Stimulated activated naive B cell treated with anti-CD40 and anti-IgM and Interleukin-4, amounts not matched to agents 10 μg/mL and 1 μg/mL and 100 μg/mL, for 72 hours (primary cell): ENCODE data around the gene SNX19.

Experiments
- ATAC-seq, 2 donors: fragments of 150-1000 bp; cut with Tn5 transposase; replicated peaks; 2 replicates each; pipeline ENCODE4 v1.10.0; 2021; ENCODE audit warnings: moderate library complexity in 1 of 2
- DNase-seq: peaks from one replicate; pipeline ENCODE4 v3.0.0; 2021
- H3K27ac Mint-ChIP-seq: one replicate; pipeline ENCODE4 v1.8.0; 2022; ENCODE audit warnings: mild to moderate bottlenecking, mixed read lengths
- H3K27me3 Mint-ChIP-seq, 2 donors: one replicate each; pipeline ENCODE4 v1.8.0; 2022; ENCODE audit warnings: mixed read lengths in 2 of 2
- H3K36me3 Mint-ChIP-seq, 2 donors: one replicate each; pipeline ENCODE4 v1.8.0; 2022; ENCODE audit warnings: mixed read lengths in 2 of 2, mild to moderate bottlenecking in 1 of 2
- H3K4me1 Mint-ChIP-seq, 2 donors: one replicate each; pipeline ENCODE4 v1.8.0; 2022; ENCODE audit warnings: mixed read lengths in 2 of 2, mild to moderate bottlenecking in 1 of 2
- H3K4me3 Mint-ChIP-seq, 2 donors: one replicate each; pipeline ENCODE4 v1.8.0; 2022; ENCODE audit warnings: mild to moderate bottlenecking in 2 of 2, mixed read lengths in 2 of 2, moderate library complexity in 1 of 2
- H3K9me3 Mint-ChIP-seq, 2 donors: one replicate each; pipeline ENCODE4 v1.8.0; 2022; ENCODE audit warnings: mixed read lengths in 2 of 2, mild to moderate bottlenecking in 1 of 2

The SNX19 gene

GRCh38 chr11:130915603-130916237 lies 559 bp downstream of the SNX19 start:
- Mint-ChIP-seq H3K27ac (peak overlapping the region; percentile 88), H3K4me1 (peaks cover 15 to 23% of the 10 kb centered on the region in 2 donors), H3K4me3 (peak overlapping the region; percentile 86 to 88), H3K27me3 (peaks cover 17 to 18% of the 10 kb centered on the region in 2 donors), H3K36me3 (peaks cover 26 to 34% of the 10 kb centered on the region in 2 donors), H3K9me3 (peaks cover 0 to 4% of the 10 kb centered on the region in 2 donors)
- no peak for DNase-seq
- ATAC-seq: no peak

DNA sequence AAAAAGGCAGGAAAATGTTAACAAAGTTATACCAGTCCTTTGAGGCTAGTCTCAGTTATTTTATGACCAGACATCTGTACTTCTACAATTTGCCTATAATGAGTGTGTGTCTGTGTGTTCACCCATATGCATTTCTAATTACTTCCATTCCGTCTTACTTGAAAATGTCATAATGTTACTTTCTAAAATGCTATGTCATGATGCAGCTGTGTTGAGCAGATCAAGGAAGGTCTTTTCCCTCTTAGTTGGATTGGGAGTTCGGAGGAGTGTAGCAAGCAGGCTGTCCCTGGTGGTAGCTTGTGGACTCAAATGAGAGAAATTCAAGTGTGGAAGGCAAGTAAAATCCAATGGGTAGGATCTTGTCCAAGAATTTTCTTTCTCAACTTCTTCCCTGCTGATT lies 3.0 kb downstream of the SNX19 start:
- Mint-ChIP-seq H3K27me3 (peaks cover 0 to under 1% of the 10 kb centered on the region in 2 donors), H3K27ac (no peak overlapping the region), H3K4me1 (peaks cover 25 to 33% of the 10 kb centered on the region in 2 donors), H3K4me3 (no peak overlapping the region), H3K36me3 (peaks cover 39 to 57% of the 10 kb centered on the region in 2 donors), H3K9me3 (peaks cover 0 to 4% of the 10 kb centered on the region in 2 donors)
- no peak for DNase-seq
- no peak for ATAC-seq

- DNase-seq: no peak
- peaks cover 44 to 64% of the 10 kb centered on the region in 2 donors for H3K36me3 Mint-ChIP-seq
- H3K27me3 Mint-ChIP-seq: no peaks in the 10 kb centered on the region
- peaks cover 26 to 39% of the 10 kb centered on the region in 2 donors for H3K4me1 Mint-ChIP-seq
- no peak overlapping the region for H3K4me3 Mint-ChIP-seq
- ATAC-seq: no peak
- peaks cover 0 to 4% of the 10 kb centered on the region in 2 donors for H3K9me3 Mint-ChIP-seq
- H3K27ac Mint-ChIP-seq: no peak overlapping the region
Measured at GRCh38 chr11:130912552-130912951, 3.7 kb downstream of the SNX19 start.

DNA sequence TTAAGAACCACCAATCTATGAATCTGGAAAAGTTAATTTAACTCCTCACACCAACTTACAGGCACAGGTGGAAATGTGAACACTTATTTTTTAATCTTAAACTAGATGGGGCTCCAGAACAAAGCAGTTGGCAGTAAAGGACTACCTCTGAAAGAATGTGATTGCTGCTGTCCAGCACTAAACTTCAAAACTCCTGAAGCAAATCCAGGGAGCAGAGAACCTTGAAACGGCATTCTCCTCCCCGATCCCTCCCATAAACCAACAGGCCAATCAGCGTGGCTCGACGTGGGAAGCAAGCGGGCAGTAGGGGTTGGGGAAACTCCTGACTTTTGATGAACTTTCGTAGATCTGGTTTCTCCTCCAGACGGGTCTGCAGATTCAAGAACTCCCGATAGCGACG lies 5.0 kb downstream of the SNX19 start:
- Mint-ChIP-seq H3K9me3 (peaks cover 0 to 4% of the 10 kb centered on the region in 2 donors), H3K27ac (no peak overlapping the region), H3K4me3 (no peak overlapping the region), H3K27me3 (no peaks in the 10 kb centered on the region), H3K36me3 (peaks cover 51 to 75% of the 10 kb centered on the region in 2 donors), H3K4me1 (peaks cover 26 to 34% of the 10 kb centered on the region in 2 donors)
- no peak for DNase-seq
- ATAC-seq: no peak

GRCh38 chr11:130909650-130910049 lies 6.6 kb downstream of the SNX19 start:
- ATAC-seq (no peak), DNase-seq (no peak)
- H3K27ac Mint-ChIP-seq: no peak overlapping the region
- peaks cover 24 to 26% of the 10 kb centered on the region in 2 donors for H3K4me1 Mint-ChIP-seq
- peaks cover 53 to 83% of the 10 kb centered on the region in 2 donors for H3K36me3 Mint-ChIP-seq
- H3K4me3 Mint-ChIP-seq: no peak overlapping the region
- no peaks in the 10 kb centered on the region for H3K27me3 Mint-ChIP-seq
- H3K9me3 Mint-ChIP-seq: peaks cover 0 to 4% of the 10 kb centered on the region in 2 donors

DNA sequence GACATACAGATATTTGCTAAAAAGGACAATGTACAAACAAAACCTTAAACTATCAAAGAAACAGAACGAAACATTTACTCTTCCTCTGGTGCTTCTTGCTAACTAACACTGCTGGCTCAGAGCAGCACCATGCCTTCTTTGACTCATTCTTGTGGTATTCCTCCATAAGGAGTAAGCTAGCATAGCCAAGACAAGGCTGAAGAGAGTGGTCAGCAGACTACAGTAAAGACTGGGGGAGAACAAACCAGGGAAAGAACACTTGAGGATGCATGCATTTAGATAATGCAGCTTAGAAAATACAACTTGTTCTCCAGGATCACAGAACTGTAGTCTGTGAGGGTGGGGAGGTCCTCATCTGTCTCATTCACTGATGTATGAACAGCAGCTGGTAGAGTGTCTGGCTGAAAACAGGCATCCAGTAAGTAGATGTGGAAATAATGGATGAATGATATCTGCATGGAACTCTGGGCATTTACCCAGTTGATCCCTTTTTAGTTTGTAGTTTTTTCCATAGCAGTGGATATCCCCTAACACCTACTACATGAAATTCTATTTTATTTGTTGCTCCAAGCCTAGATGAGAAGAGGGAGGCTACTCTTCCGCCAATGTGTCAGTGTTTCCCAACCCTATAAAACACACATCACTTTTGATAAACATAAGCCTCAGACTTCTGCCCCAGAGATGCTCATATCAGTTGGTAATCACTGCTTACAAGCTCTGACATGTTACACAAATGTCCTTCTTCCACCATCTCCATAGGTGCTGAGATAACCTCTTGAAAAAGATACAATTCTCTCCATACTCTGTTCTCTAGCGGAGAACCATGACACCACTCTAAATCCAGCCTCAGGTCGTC lies 7.3 kb downstream of the SNX19 start:
- Mint-ChIP-seq H3K4me1 (peaks cover 19% of the 10 kb centered on the region in 2 donors), H3K27ac (no peak overlapping the region), H3K4me3 (no peak overlapping the region), H3K36me3 (peaks cover 46 to 81% of the 10 kb centered on the region in 2 donors), H3K27me3 (no peaks in the 10 kb centered on the region), H3K9me3 (peaks cover 0 to 4% of the 10 kb centered on the region in 2 donors)
- ATAC-seq (no peak), DNase-seq (no peak)

DNA sequence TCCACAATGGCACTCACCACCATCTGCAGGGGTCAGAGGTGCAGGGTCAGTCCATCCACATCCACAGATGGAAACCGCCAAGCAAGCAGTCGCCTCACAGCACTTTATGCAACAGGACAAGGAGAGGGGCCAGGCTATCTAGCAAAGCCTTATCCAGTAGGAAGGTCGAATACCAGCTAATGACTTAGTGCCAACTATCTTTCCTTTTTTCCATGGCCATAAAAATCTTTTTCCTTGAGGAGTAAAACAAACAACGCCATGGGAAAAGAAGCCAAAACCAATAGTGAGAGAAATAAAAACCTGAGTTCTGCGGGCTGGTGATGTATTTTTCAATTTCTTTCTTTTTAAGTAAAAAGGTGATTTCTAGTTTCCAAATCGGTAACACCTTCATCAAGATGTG lies 8.2 kb downstream of the SNX19 start:
- DNase-seq: no peak
- Mint-ChIP-seq H3K27me3 (no peaks in the 10 kb centered on the region), H3K4me1 (peaks cover 15 to 18% of the 10 kb centered on the region in 2 donors), H3K9me3 (no peaks in the 10 kb centered on the region), H3K27ac (peak overlapping the region; percentile 25), H3K4me3 (no peak overlapping the region), H3K36me3 (peaks cover 45 to 79% of the 10 kb centered on the region in 2 donors)
- ATAC-seq: no peak

- H3K9me3 Mint-ChIP-seq: no peaks in the 10 kb centered on the region
- H3K4me3 Mint-ChIP-seq: no peak overlapping the region
- H3K27me3 Mint-ChIP-seq: no peaks in the 10 kb centered on the region
- DNase-seq (no peak), ATAC-seq (no peak)
- peaks cover 12 to 18% of the 10 kb centered on the region in 2 donors for H3K4me1 Mint-ChIP-seq
- H3K36me3 Mint-ChIP-seq: peaks cover 42 to 80% of the 10 kb centered on the region in 2 donors
- H3K27ac Mint-ChIP-seq: no peak overlapping the region
Measured at GRCh38 chr11:130907229-130907628, 9.1 kb downstream of the SNX19 start.

DNA sequence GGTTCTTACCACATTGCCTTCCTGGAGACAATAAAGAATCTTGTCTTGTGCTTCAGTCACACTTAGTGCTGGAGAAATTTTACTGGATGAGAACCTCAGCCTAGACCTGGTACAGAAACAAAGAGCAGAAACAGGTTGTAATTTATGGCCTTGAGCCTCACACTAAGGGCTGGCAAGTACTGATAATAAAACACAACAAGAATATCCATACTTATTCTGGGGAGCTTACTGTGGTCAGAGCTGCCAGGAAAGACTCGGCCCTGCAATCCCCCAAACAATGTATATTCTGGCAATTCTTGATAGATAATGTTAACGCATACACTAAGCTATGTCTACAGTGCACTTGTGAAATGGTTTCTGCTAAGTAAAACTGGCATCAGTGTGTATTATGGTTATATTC lies 9.7 kb downstream of the SNX19 start:
- peaks cover 12 to 18% of the 10 kb centered on the region in 2 donors for H3K4me1 Mint-ChIP-seq

DNA sequence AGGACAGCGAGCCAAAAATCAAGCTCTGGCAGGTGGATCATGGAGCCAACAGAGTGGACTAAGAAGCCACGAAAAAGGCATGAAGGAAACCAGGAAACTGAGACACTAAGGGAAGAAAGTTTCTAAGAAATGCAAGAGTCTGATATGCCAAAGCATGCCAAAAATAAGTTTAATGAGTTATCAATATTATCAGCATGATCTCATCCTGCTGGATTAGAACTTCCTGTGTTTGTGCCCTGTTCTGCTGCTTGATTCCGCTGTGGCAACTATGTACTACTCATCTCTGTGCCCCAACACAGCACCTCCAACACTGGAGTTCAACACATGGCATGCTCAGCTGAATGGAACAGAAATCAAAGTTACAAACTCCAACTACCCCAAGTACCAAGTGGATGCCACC lies 10.8 kb downstream of the SNX19 start:
- Mint-ChIP-seq H3K4me3 (no peak overlapping the region), H3K36me3 (peaks cover 44 to 76% of the 10 kb centered on the region in 2 donors), H3K27ac (no peak overlapping the region), H3K4me1 (peaks cover 12 to 18% of the 10 kb centered on the region in 2 donors), H3K27me3 (no peaks in the 10 kb centered on the region), H3K9me3 (no peaks in the 10 kb centered on the region)
- ATAC-seq: no peak
- no peak for DNase-seq

More for the DNA sequence above, 9.7 kb downstream of the SNX19 start:
- peaks cover 37 to 74% of the 10 kb centered on the region in 2 donors for H3K36me3 Mint-ChIP-seq
- DNase-seq: no peak
- H3K4me3 Mint-ChIP-seq: no peak overlapping the region
- H3K27me3 Mint-ChIP-seq: no peaks in the 10 kb centered on the region
- H3K27ac Mint-ChIP-seq: no peak overlapping the region
- no peaks in the 10 kb centered on the region for H3K9me3 Mint-ChIP-seq
- no peak for ATAC-seq

GRCh38 chr11:130904380-130904779 lies 11.9 kb downstream of the SNX19 start:
- peaks cover 5 to 11% of the 10 kb centered on the region in 2 donors for H3K4me1 Mint-ChIP-seq
- no peak overlapping the region for H3K27ac Mint-ChIP-seq
- H3K9me3 Mint-ChIP-seq: no peaks in the 10 kb centered on the region
- H3K27me3 Mint-ChIP-seq: no peaks in the 10 kb centered on the region
- no peak for DNase-seq
- ATAC-seq: no peak
- H3K36me3 Mint-ChIP-seq: peaks cover 41 to 75% of the 10 kb centered on the region in 2 donors
- no peak overlapping the region for H3K4me3 Mint-ChIP-seq

GRCh38 chr11:130902380-130902779 lies 13.9 kb downstream of the SNX19 start:
- Mint-ChIP-seq H3K9me3 (no peaks in the 10 kb centered on the region), H3K36me3 (peaks cover 43 to 71% of the 10 kb centered on the region in 2 donors), H3K4me1 (peaks cover 0 to under 1% of the 10 kb centered on the region in 2 donors), H3K27me3 (no peaks in the 10 kb centered on the region), H3K27ac (no peak overlapping the region), H3K4me3 (no peak overlapping the region)
- DNase-seq (no peak), ATAC-seq (no peak)

- H3K27me3 Mint-ChIP-seq: no peaks in the 10 kb centered on the region
- H3K27ac Mint-ChIP-seq: no peak overlapping the region
- DNase-seq: no peak
- H3K9me3 Mint-ChIP-seq: no peaks in the 10 kb centered on the region
- H3K36me3 Mint-ChIP-seq: peaks cover 41 to 64% of the 10 kb centered on the region in 2 donors
- no peak for ATAC-seq
- H3K4me3 Mint-ChIP-seq: no peak overlapping the region
- H3K4me1 Mint-ChIP-seq: peaks cover 0 to 2% of the 10 kb centered on the region in 2 donors
Measured at GRCh38 chr11:130899106-130899505, 17.2 kb downstream of the SNX19 start.

DNA sequence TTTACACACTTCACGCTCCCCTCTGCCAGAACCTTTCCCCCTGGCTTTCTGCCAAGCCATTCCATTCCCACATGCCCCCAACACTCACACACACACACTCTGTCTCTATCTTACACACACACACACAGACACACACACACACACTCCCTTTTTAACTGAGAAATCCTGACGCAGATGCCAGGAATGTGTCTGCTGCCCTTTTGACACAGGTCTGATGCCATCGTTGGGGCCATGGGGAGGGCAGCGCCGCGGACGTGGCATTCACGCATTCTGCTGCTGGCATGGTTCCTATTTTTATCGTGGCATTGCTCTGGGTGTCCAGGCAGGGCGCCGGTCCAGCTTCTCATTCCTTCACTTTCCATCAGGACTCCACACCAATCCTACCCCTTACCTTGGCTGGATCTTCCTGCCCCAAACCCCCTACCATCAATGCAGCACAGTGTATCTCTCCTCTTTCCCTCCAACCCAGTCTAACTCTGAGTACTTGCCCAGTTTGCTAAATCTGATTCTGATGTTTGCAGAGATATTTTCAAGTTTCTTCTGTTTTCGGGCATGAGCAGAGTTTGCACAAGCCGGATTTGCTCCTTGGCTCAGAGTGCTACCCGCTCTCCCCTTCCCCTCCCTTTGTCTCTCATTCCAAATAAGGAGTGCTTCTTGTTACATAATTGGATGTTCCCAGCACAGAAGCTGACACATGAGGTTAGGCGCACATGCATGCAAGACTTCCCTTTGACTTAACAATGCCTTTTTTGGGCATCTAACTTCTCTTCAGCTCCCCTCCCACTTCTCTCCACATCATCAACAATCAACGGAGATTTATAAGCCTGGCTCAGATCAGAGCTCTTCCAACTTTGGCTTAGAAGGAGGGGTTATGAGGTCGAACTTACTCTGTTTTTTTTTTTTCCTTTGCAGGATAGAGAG lies 18.8 kb downstream of the SNX19 start:
- Mint-ChIP-seq H3K36me3 (peaks cover 48 to 65% of the 10 kb centered on the region in 2 donors), H3K9me3 (no peaks in the 10 kb centered on the region), H3K27me3 (no peaks in the 10 kb centered on the region), H3K27ac (no peak overlapping the region), H3K4me3 (no peak overlapping the region), H3K4me1 (peaks cover 0 to 2% of the 10 kb centered on the region in 2 donors)
- ATAC-seq (no peak), DNase-seq (no peak)
